BE2C (cell line): ENCODE results near the gene SPHK2.

Source experiments
- DNase-seq: peaks from one replicate; pipeline ENCODE4 v3.0.0-alpha.2; 2020
- H3K27me3 ChIP-seq: fragments of 250-450 bp; sonication (Bioruptor Pico); 2 replicates; pipeline ENCODE4 v1.5.1; 2020; ENCODE audit warnings: mild to moderate bottlenecking
- H3K36me3 ChIP-seq: fragments of 250-450 bp; sonication (Bioruptor Pico); 2 replicates; pipeline ENCODE4 v1.5.1; 2020; ENCODE audit warnings: mild to moderate bottlenecking
- H3K4me1 ChIP-seq: fragments of 250-450 bp; sonication (Bioruptor Pico); 2 replicates; pipeline ENCODE4 v1.5.1; 2020
- H3K4me3 ChIP-seq: 2 replicates; pipeline ENCODE4 v1.5.1; 2011; ENCODE audit warnings: low read depth, low read length
- H3K9me3 ChIP-seq: fragments of 250-450 bp; sonication (Bioruptor Pico); 2 replicates; pipeline ENCODE4 v1.5.1; 2020
- CTCF ChIP-seq: IDR thresholded peaks from 2 replicates; pipeline ENCODE4 v1.5.1; 2012; ENCODE audit warnings: mild to moderate bottlenecking, low read depth, low read length

Gene SPHK2

GRCh38 chr19:48623556-48624066 is 4.3 kb downstream of the SPHK2 start:
- no peaks in the 10 kb centered on the region for H3K9me3 ChIP-seq
- no peak for DNase-seq
- peaks cover 2% of the 10 kb centered on the region for H3K36me3 ChIP-seq
- no peaks in the 10 kb centered on the region for H3K27me3 ChIP-seq
- H3K4me1 ChIP-seq: no peaks in the 10 kb centered on the region
- peak overlapping the region; percentile 41 for H3K4me3 ChIP-seq
- TF ChIP-seq CTCF: no peak

GRCh38 chr19:48624067-48624594 is 4.8 kb downstream of the SPHK2 start:
- TF ChIP-seq CTCF: no peak
- peak; percentile 100 for DNase-seq
- Histone ChIP-seq H3K27me3 (no peaks in the 10 kb centered on the region), H3K4me3 (peak overlapping the region; percentile 78), H3K9me3 (no peaks in the 10 kb centered on the region), H3K4me1 (no peaks in the 10 kb centered on the region), H3K36me3 (no peaks in the 10 kb centered on the region)

GRCh38 chr19:48624791-48625723 is 5.8 kb downstream of the SPHK2 start:
- DNase-seq: no peak

GRCh38 chr19:48625891-48626327 is 6.6 kb downstream of the SPHK2 start:
- no peak for DNase-seq
- no peak for TF ChIP-seq CTCF
- peaks cover 4% of the 10 kb centered on the region for H3K4me1 ChIP-seq
- H3K27me3 ChIP-seq: no peaks in the 10 kb centered on the region
- H3K9me3 ChIP-seq: no peaks in the 10 kb centered on the region
- no peak overlapping the region for H3K4me3 ChIP-seq
- no peaks in the 10 kb centered on the region for H3K36me3 ChIP-seq

More at GRCh38 chr19:48624791-48625723, 5.8 kb downstream of the SPHK2 start:
- H3K36me3 ChIP-seq: no peaks in the 10 kb centered on the region
- peak overlapping the region; percentile 78 for H3K4me3 ChIP-seq
- no peaks in the 10 kb centered on the region for H3K9me3 ChIP-seq
- TF ChIP-seq CTCF: no peak
- H3K4me1 ChIP-seq: no peaks in the 10 kb centered on the region; the same call in 1 of the 2 replicates
- H3K27me3 ChIP-seq: no peaks in the 10 kb centered on the region

- H3K4me3 ChIP-seq: no peak overlapping the region
- H3K9me3 ChIP-seq: no peaks in the 10 kb centered on the region
- H3K27me3 ChIP-seq: no peaks in the 10 kb centered on the region
- no peak for TF ChIP-seq CTCF
- H3K4me1 ChIP-seq: peaks cover 4% of the 10 kb centered on the region
- H3K36me3 ChIP-seq: no peaks in the 10 kb centered on the region
- DNase-seq: no peak
Observed at GRCh38 chr19:48627201-48627864, 8.0 kb downstream of the SPHK2 start.
